H1 (cell line): Measurements from ENCODE around the gene DGKI. TPM values are rescaled to one million over a fixed set of nuclear protein-coding genes. Genes with fewer than 3 reads are reported as not detected.

Experiments used
- CTCF ChIA-PET: fragments of 300-600 bp; sonication (Branson Sonifier 250); formaldehyde crosslinking; loops from one replicate; lab custom pipeline; 2021; ENCODE audit not compliant: partially characterized antibody; lab: Charles Lee
- POLR2A ChIA-PET: fragments of 300-600 bp; sonication (Branson Sonifier 250); formaldehyde crosslinking; loops from one replicate; lab custom pipeline; 2021; ENCODE audit warnings: inconsistent platforms; ENCODE audit not compliant: partially characterized antibody; lab: Charles Lee
- DNase-seq, 2 experiments: peaks; one replicate each; pipeline versions ENCODE4 v3.0.0 to v3.0.0-alpha.2; 2010 to 2022; ENCODE audit warnings: low spot score in 2 of 2, low read depth in 1 of 2, mixed read lengths in 1 of 2
- FAIRE-seq: peaks from 2 replicates; lab custom pipeline; 2011; peaks lifted over from hg19 to GRCh38; lab: Jason Lieb, UNC
- H2AFZ ChIP-seq: 2 replicates; pipeline ENCODE4 v1.8.1; 2012; ENCODE audit warnings: low read length, inconsistent platforms
- H2AK5ac ChIP-seq: 2 replicates; pipeline ENCODE4 v1.6.1; 2013; ENCODE audit warnings: low read depth, low read length
- H2BK120ac ChIP-seq: replicated peaks from 2 replicates; pipeline ENCODE3; 2013; ENCODE audit warnings: low read depth, low read length, inconsistent platforms
- H2BK12ac ChIP-seq: 2 replicates; pipeline ENCODE4 v1.6.1; 2013; ENCODE audit warnings: low read depth, low read length
- H2BK15ac ChIP-seq: 2 replicates; pipeline ENCODE4 v1.6.1; 2013; ENCODE audit warnings: low read length
- H2BK20ac ChIP-seq: 2 replicates; pipeline ENCODE4 v1.6.1; 2013; ENCODE audit warnings: low read length
- H2BK5ac ChIP-seq: 2 replicates; pipeline ENCODE4 v1.6.1; 2013; ENCODE audit warnings: low read depth, low read length
- H3K14ac ChIP-seq: 2 replicates; pipeline ENCODE4 v1.6.1; 2013; ENCODE audit warnings: inconsistent platforms; ENCODE audit not compliant: insufficient read length
- H3K18ac ChIP-seq: 2 replicates; pipeline ENCODE4 v1.6.1; 2013; ENCODE audit warnings: low read length; ENCODE audit errors: extremely low read depth
- H3K23ac ChIP-seq: 2 replicates; pipeline ENCODE4 v1.6.1; 2013; ENCODE audit warnings: inconsistent platforms; ENCODE audit not compliant: insufficient read length
- H3K23me2 ChIP-seq: 2 replicates; pipeline ENCODE4 v1.6.1; 2013; ENCODE audit warnings: low read depth, low read length
- H3K27ac ChIP-seq: 2 replicates; pipeline ENCODE4 v1.6.1; 2011; ENCODE audit warnings: low read depth, low read length, inconsistent platforms
- H3K27me3 ChIP-seq, 4 experiments: replicated peaks in 1 of 4; 1 replicate in 1 of 4; 2 replicates in 3 of 4; pipeline versions ENCODE4 v1.6.1 to v1.8.1; 2011 to 2013; ENCODE audit warnings: low read length in 3 of 4, mild to moderate bottlenecking in 3 of 4, inconsistent platforms in 2 of 4, mixed read lengths in 2 of 4, moderate library complexity in 1 of 4; ENCODE audit not compliant: control insufficient read depth in 3 of 4, insufficient read depth in 3 of 4; ENCODE audit errors: extremely low read depth in 1 of 4
- H3K36me3 ChIP-seq, 4 experiments: 2 replicates each; pipeline versions ENCODE4 v1.6.1 to v1.8.1; 2011 to 2013; ENCODE audit warnings: mild to moderate bottlenecking in 4 of 4, low read length in 3 of 4, moderate library complexity in 2 of 4, control low read depth in 1 of 4, inconsistent platforms in 1 of 4; ENCODE audit not compliant: insufficient read depth in 4 of 4, control insufficient read depth in 2 of 4
- H3K4ac ChIP-seq: replicated peaks from 2 replicates; pipeline ENCODE3; 2013; ENCODE audit warnings: low read length, low read depth, mixed read lengths, inconsistent platforms; ENCODE audit not compliant: insufficient read length
- H3K4me1 ChIP-seq, 4 experiments: replicated peaks in 1 of 4; 1 replicate in 1 of 4; 2 replicates in 3 of 4; pipeline versions ENCODE4 v1.6.1 to v1.8.1; 2011 to 2013; ENCODE audit warnings: low read length in 3 of 4, inconsistent platforms in 2 of 4, mixed read lengths in 1 of 4; ENCODE audit not compliant: insufficient read depth in 4 of 4, control insufficient read depth in 3 of 4
- H3K4me2 ChIP-seq, 2 experiments: 2 replicates each; pipeline versions ENCODE4 v1.6.1 to v1.8.1; 2011 to 2013; ENCODE audit warnings: low read depth in 2 of 2, low read length in 2 of 2, control low read depth in 1 of 2, inconsistent platforms in 1 of 2, mild to moderate bottlenecking in 1 of 2; ENCODE audit not compliant: insufficient read depth in 1 of 2
- H3K4me3 ChIP-seq, 4 experiments: fragments of 200-600, 300-600 bp in 1 of 4; sonication (generic), shearing (Covaris generic), sonication (Bioruptor Twin) in 1 of 4; 2 replicates each; pipeline versions ENCODE4 v1.5.1 to v1.8.1; 2011 to 2016; ENCODE audit warnings: low read length in 4 of 4, low read depth in 3 of 4, control low read depth in 2 of 4, inconsistent platforms in 2 of 4, mild to moderate bottlenecking in 2 of 4, mixed read lengths in 1 of 4, moderate library complexity in 1 of 4; ENCODE audit not compliant: insufficient read depth in 2 of 4; ENCODE audit errors: extremely low read depth in 1 of 4
- H3K56ac ChIP-seq: replicated peaks from 2 replicates; pipeline ENCODE3; 2013; ENCODE audit warnings: low read depth, mild to moderate bottlenecking, mixed read lengths, low read length, inconsistent platforms; ENCODE audit not compliant: insufficient read length
- H3K79me1 ChIP-seq: 2 replicates; pipeline ENCODE4 v1.6.1; 2013; ENCODE audit warnings: low read depth, low read length, control low read depth
- H3K79me2 ChIP-seq, 2 experiments: 2 replicates each; pipeline versions ENCODE4 v1.6.1 to v1.8.1; 2012 to 2013; ENCODE audit warnings: low read length in 2 of 2, mild to moderate bottlenecking in 2 of 2, inconsistent platforms in 1 of 2; ENCODE audit not compliant: insufficient read depth in 2 of 2, control insufficient read depth in 1 of 2
- H3K9ac ChIP-seq, 4 experiments: replicated peaks in 1 of 4; 1 replicate in 1 of 4; 2 replicates in 3 of 4; pipeline versions ENCODE4 v1.6.1 to v1.8.1; 2011 to 2013; ENCODE audit warnings: low read depth in 3 of 4, low read length in 3 of 4, control low read depth in 2 of 4, mild to moderate bottlenecking in 2 of 4, moderate library complexity in 2 of 4, inconsistent platforms in 1 of 4; ENCODE audit errors: extremely low read depth in 1 of 4
- H3K9me3 ChIP-seq, 2 experiments: 2 replicates each; pipeline versions ENCODE4 v1.6.1 to v1.8.1; 2012 to 2013; ENCODE audit warnings: mild to moderate bottlenecking in 2 of 2, moderate library complexity in 2 of 2, control low read depth in 1 of 2, inconsistent platforms in 1 of 2, low read depth in 1 of 2, low read length in 1 of 2, mixed read lengths in 1 of 2; ENCODE audit not compliant: insufficient read depth in 2 of 2
- H4K20me1 ChIP-seq, 2 experiments: replicated peaks in 1 of 2; 2 replicates each; pipeline versions ENCODE3 to v1.8.1; 2011 to 2013; ENCODE audit warnings: inconsistent platforms in 2 of 2, low read length in 2 of 2, mild to moderate bottlenecking in 1 of 2; ENCODE audit not compliant: insufficient read depth in 2 of 2, control insufficient read depth in 1 of 2
- H4K5ac ChIP-seq: 2 replicates; pipeline ENCODE4 v1.6.1; 2013; ENCODE audit warnings: low read length, low read depth, mixed read lengths, inconsistent platforms; ENCODE audit not compliant: insufficient read length
- H4K8ac ChIP-seq: 2 replicates; pipeline ENCODE4 v1.8.0; 2013; ENCODE audit warnings: mild to moderate bottlenecking, moderate library complexity, low read length, inconsistent platforms; ENCODE audit not compliant: insufficient read depth; ENCODE audit errors: extremely low read depth
- H4K91ac ChIP-seq: replicated peaks from 2 replicates; pipeline ENCODE3; 2013; ENCODE audit warnings: low read length, mixed read lengths, inconsistent platforms; ENCODE audit not compliant: insufficient read length
- RAD21 ChIP-seq, 2 experiments: IDR thresholded peaks in 1 of 2; conservative IDR thresholded peaks in 1 of 2; 2 replicates each; pipeline ENCODE4 v1.6.1; 2011; ENCODE audit warnings: low read depth in 2 of 2, low read length in 2 of 2, improper control_type of control experiment in 1 of 2, inconsistent platforms in 1 of 2, mild to moderate bottlenecking in 1 of 2, moderate library complexity in 1 of 2
- SAP30 ChIP-seq: fragments of 300-600 bp; sonication (generic); IDR thresholded peaks from 2 replicates; pipeline ENCODE4 v1.7.1; 2012; ENCODE audit warnings: low read length, moderate library complexity, mild to moderate bottlenecking, inconsistent platforms; ENCODE audit not compliant: insufficient read depth, insufficient replicate concordance
- WGBS, 2 experiments: shearing (Covaris generic) in 1 of 2; methylation state at CpG; one replicate each; pipeline versions ENCODE4 v1.1.6 to v1.1.7; 2013 to 2015; ENCODE audit warnings: low lambda C conversion rate in 2 of 2, mixed read lengths in 2 of 2, inconsistent platforms in 1 of 2, low coverage in 1 of 2, missing lambda C conversion rate in 1 of 2; ENCODE audit not compliant: insufficient replicate concordance in 2 of 2, insufficient coverage in 1 of 2, insufficient read length in 1 of 2; ENCODE audit errors: extremely low coverage in 1 of 2, missing lambda C conversion rate in 1 of 2; 5-methylcytosine and 5-hydroxymethylcytosine counted together
- polyA plus RNA-seq, 7 experiments: library from polyadenylated mRNA; depleted of rRNA in 3 of 7; stranded (reverse) in 5 of 7; unstranded in 2 of 7; fragments of >200 nt in 5 of 7; fragments of 200-250 nt in 2 of 7; gene quantifications; 1 replicate in 5 of 7; 2 replicates in 1 of 7; 4 replicates in 1 of 7; pipeline versions ENCODE4 v1.2.1 to v1.2.3, GENCODE V29; 2011 to 2013; ENCODE audit warnings: missing spikeins in 2 of 7, mixed read lengths in 2 of 7
- total RNA-seq: library from RNA; stranded (reverse); fragmentation: NEBNext Ultra II Directional; extraction: Animal tissue kit (Norgen Biotek cat#: 25700); gene quantifications from 2 replicates; pipeline ENCODE4 v1.2.1, GENCODE V29; 2021

DGKI gene
- total and polyA plus RNA-seq, 2 of the 8 experiments (the other 6 are each of a cell fraction or from before 2014, with no cell fraction given) = 0.20 to 0.71 TPM

GRCh38 chr7:137469191-137469811 lies 377.5 kb downstream of the DGKI start:
- H4K8ac ChIP-seq = no peak overlapping the region
- H2BK120ac ChIP-seq = no peak overlapping the region
- no peak overlapping the region; the same call in 1 of the 2 replicates for H2AFZ ChIP-seq
- ChIA-PET POLR2A (no interaction called here), CTCF (no interaction called here)
- no peak overlapping the region for H3K18ac ChIP-seq
- H3K4me2 ChIP-seq = no peak overlapping the region
- no peaks in the 10 kb centered on the region for H3K23me2 ChIP-seq
- H3K36me3 ChIP-seq = no peaks in the 10 kb centered on the region
- DNase-seq = no peak
- H3K4me3 ChIP-seq = no peak overlapping the region
- no peaks in the 10 kb centered on the region for H3K79me2 ChIP-seq
- H2AK5ac ChIP-seq = no peak overlapping the region
- H2BK20ac ChIP-seq = no peak overlapping the region
- H4K5ac ChIP-seq = no peak overlapping the region
- H3K9ac ChIP-seq = no peak overlapping the region
- FAIRE-seq = no peak
- no peak overlapping the region for H2BK15ac ChIP-seq
- H2BK12ac ChIP-seq = no peak overlapping the region
- H4K20me1 ChIP-seq = no peaks in the 10 kb centered on the region
- no peak overlapping the region for H3K23ac ChIP-seq
- H3K14ac ChIP-seq = no peak overlapping the region
- H4K91ac ChIP-seq = no peak overlapping the region
- no peak overlapping the region for H3K56ac ChIP-seq
- no peak overlapping the region for H3K27ac ChIP-seq
- no peak overlapping the region for H3K4ac ChIP-seq
- H3K9me3 ChIP-seq = no peaks in the 10 kb centered on the region
- no peaks in the 10 kb centered on the region for H3K79me1 ChIP-seq
- no peaks in the 10 kb centered on the region for H3K27me3 ChIP-seq
- 88% methylated on average over 5 of the region's 5 CpGs; no CpG with 5 or more reads in 1 of the 2 experiments for WGBS, 2 experiments
- TF ChIP-seq RAD21 (IDR thresholded peaks at IDR 0.05 in 1 of 2, conservative IDR thresholded peaks at IDR 0.05 in 1 of 2; ENCODE audit: low read depth in 2 of 2, low read length in 2 of 2) = peak in 1 of 2 experiments; percentile 8; a peak in 1 of 4 replicates
- TF ChIP-seq SAP30 = no peak
- H3K4me1 ChIP-seq = no peaks in the 10 kb centered on the region
- H2BK5ac ChIP-seq = no peak overlapping the region
